Amniotic epithelial cell (primary cell): ENCODE data around the gene POLQ.
"Not testable (repeated sequence)": the region's sequence is repeated elsewhere in the genome, so short reads cannot be mapped to it uniquely, and the experiment has no call there.

Source experiments
- DNase-seq: peaks from one replicate; pipeline ENCODE4 v3.0.0-alpha.2; 2010; ENCODE audit warnings: low read depth

The POLQ gene

DNA sequence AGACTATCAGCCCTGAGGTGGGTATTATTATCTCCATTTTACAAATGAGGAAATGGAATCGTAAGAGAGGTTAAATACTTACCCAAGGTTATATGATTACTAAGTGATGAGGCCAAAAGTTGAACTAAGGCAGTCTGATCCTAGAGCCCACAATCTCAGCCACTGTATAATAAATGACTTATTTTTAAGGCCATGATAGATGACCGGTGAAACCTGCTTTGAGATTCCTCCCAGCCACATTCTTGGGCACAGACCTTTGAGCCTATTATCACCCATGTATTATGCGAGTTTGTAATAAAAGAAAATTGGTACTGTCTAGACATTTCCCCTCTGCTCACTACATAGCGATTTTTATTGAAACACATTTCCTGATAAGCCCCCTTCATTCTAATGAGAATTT, 37.4 kb downstream of the POLQ start:
- DNase-seq: no peak

DNA sequence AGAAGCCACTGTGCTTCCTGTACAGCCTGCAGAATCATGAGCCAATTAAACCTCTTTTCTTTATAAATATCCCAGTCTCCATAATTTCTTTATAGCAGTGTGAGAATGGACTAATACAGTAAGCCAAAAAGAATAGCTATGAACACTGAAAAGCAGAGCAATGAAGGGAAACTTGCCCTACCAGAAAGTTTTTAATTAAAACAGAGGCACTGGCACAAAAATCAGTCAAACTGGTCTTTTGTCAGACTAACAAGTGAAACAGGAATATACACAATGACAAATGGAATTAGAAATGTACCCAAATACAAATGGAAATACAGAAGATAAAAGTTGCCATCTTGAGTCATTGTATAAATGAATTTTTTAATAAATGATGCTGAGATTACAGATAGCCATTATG, 40.5 kb downstream of the POLQ start:
- DNase-seq: no peak

GRCh38 chr3:121504618-121505017, 41.2 kb downstream of the POLQ start:
- no peak for DNase-seq

GRCh38 chr3:121496786-121497185, 49.0 kb downstream of the POLQ start:
- DNase-seq: peak; percentile 13

DNA sequence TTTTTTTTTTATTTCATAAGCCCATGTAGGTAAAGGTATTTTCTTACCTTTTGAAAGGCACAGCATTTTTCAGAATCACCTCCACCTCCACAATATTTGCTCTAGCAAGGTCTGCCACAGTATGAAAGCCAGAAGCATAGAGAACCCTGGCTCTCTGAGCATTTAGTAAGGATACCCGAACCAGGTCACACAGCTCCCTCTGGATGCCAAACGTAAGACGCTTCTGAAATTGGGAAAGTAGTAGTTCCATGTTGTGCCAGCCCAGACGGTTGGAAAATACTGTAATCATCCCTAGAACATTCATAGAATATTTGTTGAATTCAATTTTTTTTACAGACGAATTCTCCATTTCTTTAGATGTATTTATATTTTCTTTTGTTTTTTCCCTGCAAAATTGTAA, 52.4 kb downstream of the POLQ start:
- DNase-seq: peak; percentile 29

GRCh38 chr3:121491683-121492320, 54.0 kb downstream of the POLQ start:
- DNase-seq: no peak

DNA sequence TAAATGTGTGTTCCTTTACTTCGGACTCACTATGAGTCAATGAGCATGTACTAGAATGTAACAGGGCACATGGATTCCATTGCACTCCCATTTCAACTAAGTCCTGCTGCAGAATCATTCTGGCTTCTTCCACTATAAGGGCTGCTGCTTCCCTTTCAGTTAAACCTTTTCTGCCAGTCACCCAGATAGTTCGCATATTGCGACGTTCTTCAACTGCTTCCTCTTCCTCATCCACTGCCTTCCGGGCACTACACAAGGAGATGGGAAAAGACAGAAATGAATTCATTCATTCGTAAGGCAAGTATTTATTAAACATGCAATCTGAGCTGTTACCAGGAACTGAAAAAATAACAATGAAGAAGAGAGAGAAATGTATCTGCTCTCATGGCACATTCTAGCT, 55.6 kb downstream of the POLQ start:
- DNase-seq: no peak

DNA sequence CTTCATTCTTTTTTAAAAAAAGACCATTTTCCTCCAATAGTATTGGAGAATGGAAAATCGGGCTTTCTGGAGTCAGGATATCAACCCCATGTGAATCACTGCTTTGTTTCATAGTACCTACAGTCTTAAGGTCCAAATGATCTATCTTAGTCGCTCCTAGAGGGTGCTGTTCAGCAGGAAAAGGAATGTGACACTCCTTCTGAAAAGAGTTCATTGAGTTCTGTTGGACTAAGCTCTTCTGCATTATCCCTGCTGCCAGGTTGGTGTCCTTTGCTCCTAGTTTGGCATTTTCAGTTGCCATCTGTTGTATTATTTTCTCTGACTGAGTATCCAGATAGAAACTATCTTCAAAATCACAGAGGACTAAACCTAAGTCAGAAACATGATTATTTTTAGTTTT, 57.2 kb downstream of the POLQ start:
- DNase-seq: peak; percentile 23

- DNase-seq: peak; percentile 71
Measured at GRCh38 chr3:121483290-121483689, 62.5 kb downstream of the POLQ start.

DNA sequence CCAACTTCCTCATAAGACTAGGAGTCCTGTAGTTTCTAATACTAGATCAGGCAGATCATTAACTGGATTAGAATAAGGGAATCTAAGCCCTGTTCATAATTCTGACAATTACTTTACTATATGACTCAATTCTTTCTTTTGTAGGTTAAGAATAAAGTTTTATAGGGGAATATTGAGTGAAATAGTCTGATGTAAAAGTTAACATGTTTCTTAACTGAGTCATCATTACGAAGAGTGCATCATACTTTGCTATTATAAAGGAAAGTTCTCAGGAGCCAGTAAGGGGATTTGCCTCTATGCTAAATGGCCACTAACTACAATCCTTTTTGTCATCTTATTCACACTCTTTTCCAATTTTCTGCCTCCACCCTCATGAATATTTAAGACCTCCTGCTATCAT, 63.1 kb downstream of the POLQ start:
- DNase-seq: peak; percentile 78

- no peak for DNase-seq
Measured at GRCh38 chr3:121481106-121481880, 64.5 kb downstream of the POLQ start.

- peak; percentile 68 for DNase-seq
Measured at GRCh38 chr3:121477589-121477988, 68.2 kb downstream of the POLQ start.

- no peak for DNase-seq
Measured at GRCh38 chr3:121473001-121473400, 72.8 kb downstream of the POLQ start.

- no peak for DNase-seq
Measured at GRCh38 chr3:121467085-121467484, 78.7 kb downstream of the POLQ start.

GRCh38 chr3:121463745-121464144, 82.0 kb downstream of the POLQ start:
- no peak for DNase-seq

GRCh38 chr3:121462565-121462964, 83.2 kb downstream of the POLQ start:
- no peak for DNase-seq

DNA sequence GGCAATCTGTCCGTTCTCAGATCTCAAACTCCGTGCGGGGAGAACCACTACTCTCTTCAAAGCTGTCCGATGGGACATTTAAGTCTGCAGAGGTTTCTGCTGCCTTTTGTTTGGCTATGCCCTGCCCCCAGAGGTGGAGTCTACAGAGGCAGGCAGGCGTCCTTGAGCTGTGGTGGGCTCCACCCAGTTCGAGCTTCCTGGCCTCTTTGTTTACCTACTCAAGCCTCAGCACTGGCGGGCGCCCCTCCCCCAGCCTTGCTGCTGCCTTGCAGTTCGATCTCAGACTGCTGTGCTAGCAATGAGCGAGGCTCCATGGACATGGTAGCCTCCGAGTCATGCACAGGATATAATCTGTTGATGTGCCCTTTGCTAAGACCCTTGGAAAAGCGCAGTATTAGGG, 94.0 kb downstream of the POLQ start:
- not testable (repeated sequence) for DNase-seq

DNA sequence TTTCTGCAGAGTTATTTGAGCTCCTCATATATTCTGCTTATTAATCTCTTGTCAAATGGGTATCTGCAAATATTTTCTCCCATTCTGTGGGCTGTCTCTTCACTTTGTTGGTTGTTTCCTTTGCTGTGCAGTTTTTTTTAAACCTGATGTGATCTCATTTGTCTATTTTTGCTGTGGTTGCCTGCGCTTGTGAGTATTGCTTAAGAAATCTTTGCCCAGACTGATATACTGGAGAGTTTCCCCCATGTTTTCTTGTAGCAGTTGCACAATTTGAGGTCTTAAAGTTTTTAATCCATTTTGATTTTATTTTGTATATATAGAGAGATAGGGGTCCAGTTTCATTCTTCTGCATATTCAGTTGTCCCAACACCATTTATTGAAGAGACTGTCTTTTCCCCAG, 102.3 kb downstream of the POLQ start:
- DNase-seq: peak; percentile 75

DNA sequence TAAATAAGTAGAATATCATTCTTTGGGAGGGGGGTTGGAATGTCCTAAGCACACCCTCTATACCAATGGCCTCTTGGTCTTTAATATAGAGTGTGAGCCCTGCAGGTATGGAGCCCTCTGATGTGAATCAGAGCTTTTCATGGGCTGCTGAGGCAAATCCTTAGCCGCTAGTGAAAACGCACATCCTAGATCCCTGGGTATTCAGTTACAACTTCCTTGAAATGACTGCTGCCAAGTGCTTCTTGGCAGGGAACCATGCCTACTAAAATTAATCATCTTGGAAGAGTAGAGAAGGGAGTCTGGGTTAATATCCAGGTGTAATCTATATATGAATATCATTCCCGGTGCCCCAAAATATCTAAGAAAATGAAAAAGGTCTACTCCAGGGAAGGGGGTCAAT, 109.1 kb downstream of the POLQ start:
- DNase-seq: no peak

- no peak for DNase-seq
Measured at GRCh38 chr3:121436074-121436473, 109.7 kb downstream of the POLQ start.

DNA sequence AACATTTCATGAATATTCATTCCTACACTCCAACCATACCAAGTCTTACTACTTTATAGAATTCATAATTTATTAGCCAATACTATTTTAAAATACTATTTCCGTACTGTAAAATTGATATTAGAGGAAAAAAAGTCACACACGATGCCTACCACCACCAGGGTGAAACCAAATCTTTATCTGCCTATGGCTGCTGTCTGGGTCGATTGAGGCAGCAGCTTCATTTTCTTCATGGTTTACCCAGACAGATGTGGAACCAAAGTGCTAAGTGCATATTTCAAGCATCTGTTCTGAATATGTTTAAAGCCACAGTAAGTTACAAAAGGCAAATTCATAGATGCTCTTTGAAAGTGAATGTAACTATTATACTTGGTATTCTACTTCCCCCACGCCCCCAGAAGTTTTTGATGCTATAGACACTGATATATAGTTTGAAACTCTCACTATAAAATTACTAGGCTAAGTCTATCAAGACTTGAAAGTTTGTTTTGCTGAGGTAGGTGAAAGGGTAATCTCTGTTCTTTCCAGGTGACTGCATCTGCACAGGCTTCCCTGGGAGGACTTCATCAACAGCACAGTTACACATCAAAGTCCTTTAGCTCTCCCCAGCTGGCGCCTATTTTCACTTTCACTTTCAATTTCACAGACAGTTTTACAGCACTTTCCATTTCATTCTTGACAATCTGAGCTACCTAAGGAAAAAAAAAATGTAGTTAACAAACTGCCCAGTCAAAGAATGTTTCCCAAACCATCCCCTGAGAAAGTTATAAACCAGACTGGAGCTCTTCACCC, 113.9 kb downstream of the POLQ start:
- DNase-seq: peak; percentile 67

DNA sequence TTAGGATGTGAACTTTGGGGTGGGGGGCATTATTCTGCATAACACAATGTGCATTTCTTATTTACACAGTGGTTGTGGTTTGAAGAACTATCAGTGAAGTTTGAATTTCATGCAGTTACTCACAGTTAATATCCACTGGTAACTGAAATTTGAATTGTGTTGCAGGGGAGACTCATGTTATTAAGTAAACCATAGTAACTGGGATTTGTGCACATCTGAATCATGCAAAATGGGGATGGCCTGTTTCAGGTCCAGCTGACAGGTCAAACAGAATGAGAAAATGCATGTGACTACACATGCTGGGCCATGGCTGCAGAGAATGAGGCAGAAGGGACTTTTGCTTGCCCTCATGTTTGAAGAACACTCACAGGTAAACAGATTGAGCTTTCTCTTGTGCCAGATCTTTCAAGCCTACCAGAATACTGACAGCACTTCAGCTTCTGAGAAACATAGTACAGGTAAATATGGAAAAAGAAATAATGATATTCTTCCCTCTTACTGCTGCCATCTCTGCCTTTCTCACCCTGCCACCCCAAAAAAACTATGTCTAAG, 115.0 kb downstream of the POLQ start:
- DNase-seq: peak; percentile 6

- DNase-seq: no peak
Measured at GRCh38 chr3:121424549-121424948, 121.2 kb downstream of the POLQ start.
